Neural progenitor cell (in vitro differentiated cells): ENCODE measurements around the gene HCFC1. TPM values are rescaled to one million over a fixed set of nuclear protein-coding genes. Genes with fewer than 3 reads are reported as not detected.

Source experiments
- DNase-seq: peaks from one replicate; pipeline ENCODE4 v3.0.0-alpha.2; 2016; ENCODE audit warnings: low spot score
- H2AFZ ChIP-seq: fragments of 200-600 bp; sonication (generic); replicated peaks from 2 replicates; pipeline ENCODE4 v1.6.1; 2016; ENCODE audit warnings: antibody characterized with exemption
- H3F3A ChIP-seq: fragments of 200-600 bp; sonication (generic); 2 replicates; pipeline ENCODE4 v1.6.1; 2016; ENCODE audit warnings: antibody characterized with exemption, low read depth
- H3K27ac ChIP-seq: fragments of 200-600 bp; sonication (generic); 2 replicates; pipeline ENCODE4 v1.5.1; 2016; ENCODE audit warnings: mild to moderate bottlenecking
- H3K27me3 ChIP-seq: fragments of 200-600 bp; sonication (generic); 2 replicates; pipeline ENCODE4 v1.6.1; 2016; ENCODE audit warnings: mild to moderate bottlenecking, moderate library complexity
- H3K36me3 ChIP-seq: fragments of 200-600 bp; sonication (generic); 2 replicates; pipeline ENCODE4 v1.5.1; 2016
- H3K4me1 ChIP-seq: fragments of 200-600 bp; sonication (generic); 2 replicates; pipeline ENCODE4 v1.6.1; 2016; ENCODE audit warnings: mixed run types
- H3K4me2 ChIP-seq: fragments of 200-600 bp; sonication (generic); 2 replicates; pipeline ENCODE4 v1.6.1; 2016
- H3K4me3 ChIP-seq: fragments of 200-600 bp; sonication (generic); 2 replicates; pipeline ENCODE4 v1.5.1; 2016
- H3K79me2 ChIP-seq: fragments of 200-600 bp; sonication (generic); 2 replicates; pipeline ENCODE4 v1.6.1; 2016; ENCODE audit warnings: low read depth
- H3K9ac ChIP-seq: fragments of 200-600 bp; sonication (generic); 2 replicates; pipeline ENCODE4 v1.6.1; 2016
- H3K9me3 ChIP-seq: fragments of 200-600 bp; sonication (generic); 2 replicates; pipeline ENCODE4 v1.5.1; 2016; ENCODE audit warnings: low read depth
- H4K20me1 ChIP-seq: fragments of 200-600 bp; sonication (generic); 2 replicates; pipeline ENCODE4 v1.6.1; 2016; ENCODE audit warnings: low read depth
- H3K27ac Mint-ChIP-seq: 3 replicates; pipeline ENCODE4 v1.8.0; 2021; ENCODE audit warnings: mixed read lengths
- H3K27me3 Mint-ChIP-seq: 2 replicates; pipeline ENCODE4 v1.8.0; 2022; ENCODE audit warnings: low read depth, mild to moderate bottlenecking, inconsistent platforms, moderate library complexity, mixed read lengths; ENCODE audit not compliant: insufficient read depth
- H3K36me3 Mint-ChIP-seq: 3 replicates; pipeline ENCODE4 v1.8.0; 2021; ENCODE audit warnings: mixed read lengths
- H3K4me1 Mint-ChIP-seq: 3 replicates; pipeline ENCODE4 v1.8.0; 2021; ENCODE audit warnings: mixed read lengths
- H3K4me3 Mint-ChIP-seq: 3 replicates; pipeline ENCODE4 v1.8.0; 2021; ENCODE audit warnings: mild to moderate bottlenecking, moderate library complexity, mixed read lengths
- H3K9me3 Mint-ChIP-seq: 3 replicates; pipeline ENCODE4 v1.8.0; 2020; ENCODE audit warnings: mixed read lengths
- EZH2 ChIP-seq: fragments of 200-600 bp; sonication (generic); IDR thresholded peaks from 2 replicates; pipeline ENCODE4 v1.6.1; 2017; ENCODE audit warnings: antibody characterized with exemption, mild to moderate bottlenecking, moderate library complexity
- EZH2phosphoT487 ChIP-seq: fragments of 200-600 bp; sonication (generic); IDR thresholded peaks from 2 replicates; pipeline ENCODE4 v1.6.1; 2017; ENCODE audit warnings: antibody characterized with exemption
- total RNA-seq: library from RNA; depleted of rRNA; stranded (reverse); fragments of >200 nt; gene quantifications from 2 replicates; pipeline ENCODE4 v1.2.3, GENCODE V29; 2015; ENCODE audit warnings: low replicate concordance
- TF ChIP-seq, protein P1 (sequence below): fragments of 200-600 bp; sonication (generic); IDR thresholded peaks from 2 replicates; pipeline ENCODE4 v1.5.1; 2017; ENCODE audit warnings: antibody characterized with exemption, mild to moderate bottlenecking

The HCFC1 gene
- total RNA-seq, 1 donor from 2014 or later, result 20.7 TPM

DNA sequence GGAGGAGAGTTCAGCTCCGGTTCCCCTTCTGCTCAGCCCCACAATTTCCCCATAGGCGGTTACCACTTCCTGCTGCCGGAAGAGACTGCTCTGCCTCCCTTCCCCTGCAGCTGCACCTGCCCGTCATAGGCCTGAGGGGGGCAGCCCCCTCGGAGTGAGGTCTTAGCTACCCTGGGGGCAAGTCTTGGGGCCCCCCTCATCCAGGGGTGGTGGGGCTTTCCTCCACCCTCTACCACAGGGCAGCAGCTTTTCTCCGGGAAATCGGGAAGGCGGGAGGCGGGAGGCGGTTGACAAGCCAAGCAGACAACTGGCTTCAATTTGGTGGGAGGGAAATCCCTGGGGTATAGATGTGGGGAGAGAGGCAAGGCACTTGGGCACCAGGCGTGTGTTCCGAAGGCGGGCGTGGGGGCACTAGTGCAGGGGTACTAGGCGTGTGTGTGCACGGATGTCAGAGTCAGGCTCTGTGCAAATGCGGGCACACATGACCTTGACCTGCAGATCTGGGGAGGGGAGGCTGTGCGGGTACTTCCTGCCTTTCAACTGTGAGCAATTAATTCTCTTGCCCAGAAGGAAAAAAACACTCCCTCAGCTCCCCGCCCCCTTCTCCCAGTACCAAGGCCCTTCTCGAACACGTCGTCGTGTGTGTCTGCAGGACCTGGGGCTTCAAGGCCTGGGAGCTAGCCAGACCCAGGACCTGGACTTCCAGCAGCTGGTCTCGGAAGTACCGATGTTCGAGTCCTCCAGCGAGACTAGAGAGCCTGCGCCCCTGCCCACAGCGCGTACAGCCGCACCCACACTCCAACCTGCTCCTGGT lies 44.6 kb downstream of the HCFC1 start:
- H3K4me1 ChIP-seq, result peaks cover 8% of the 10 kb centered on the region
- peaks cover 9% of the 10 kb centered on the region for H3K27me3 Mint-ChIP-seq
- H3K9me3 ChIP-seq, result no peaks in the 10 kb centered on the region
- no peak overlapping the region for H2AFZ ChIP-seq
- H3F3A ChIP-seq, result peaks cover 28% of the 10 kb centered on the region
- peak overlapping the region; percentile 85 for H3K4me2 ChIP-seq
- no peaks in the 10 kb centered on the region for H3K79me2 ChIP-seq
- H3K4me3 Mint-ChIP-seq, result peak overlapping the region; percentile 87
- H3K4me1 Mint-ChIP-seq, result peaks cover 25% of the 10 kb centered on the region
- TF ChIP-seq EZH2phosphoT487 (no peak), EZH2 (no peak)
- TF ChIP-seq, protein P1, sequence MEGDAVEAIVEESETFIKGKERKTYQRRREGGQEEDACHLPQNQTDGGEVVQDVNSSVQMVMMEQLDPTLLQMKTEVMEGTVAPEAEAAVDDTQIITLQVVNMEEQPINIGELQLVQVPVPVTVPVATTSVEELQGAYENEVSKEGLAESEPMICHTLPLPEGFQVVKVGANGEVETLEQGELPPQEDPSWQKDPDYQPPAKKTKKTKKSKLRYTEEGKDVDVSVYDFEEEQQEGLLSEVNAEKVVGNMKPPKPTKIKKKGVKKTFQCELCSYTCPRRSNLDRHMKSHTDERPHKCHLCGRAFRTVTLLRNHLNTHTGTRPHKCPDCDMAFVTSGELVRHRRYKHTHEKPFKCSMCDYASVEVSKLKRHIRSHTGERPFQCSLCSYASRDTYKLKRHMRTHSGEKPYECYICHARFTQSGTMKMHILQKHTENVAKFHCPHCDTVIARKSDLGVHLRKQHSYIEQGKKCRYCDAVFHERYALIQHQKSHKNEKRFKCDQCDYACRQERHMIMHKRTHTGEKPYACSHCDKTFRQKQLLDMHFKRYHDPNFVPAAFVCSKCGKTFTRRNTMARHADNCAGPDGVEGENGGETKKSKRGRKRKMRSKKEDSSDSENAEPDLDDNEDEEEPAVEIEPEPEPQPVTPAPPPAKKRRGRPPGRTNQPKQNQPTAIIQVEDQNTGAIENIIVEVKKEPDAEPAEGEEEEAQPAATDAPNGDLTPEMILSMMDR, result no peak
- peaks cover 10% of the 10 kb centered on the region for H3K27me3 ChIP-seq
- H3K27ac Mint-ChIP-seq, result peak overlapping the region; percentile 90
- peak overlapping the region; percentile 63 for H3K4me3 ChIP-seq
- peak overlapping the region; percentile 92 for H3K27ac ChIP-seq
- H3K9me3 Mint-ChIP-seq, result peaks cover 9% of the 10 kb centered on the region
- peak; percentile 31 for DNase-seq
- peak overlapping the region; percentile 58 for H3K9ac ChIP-seq
- peaks cover 2% of the 10 kb centered on the region for H3K36me3 Mint-ChIP-seq
- H3K36me3 ChIP-seq, result no peaks in the 10 kb centered on the region
- no peaks in the 10 kb centered on the region for H4K20me1 ChIP-seq

DNA sequence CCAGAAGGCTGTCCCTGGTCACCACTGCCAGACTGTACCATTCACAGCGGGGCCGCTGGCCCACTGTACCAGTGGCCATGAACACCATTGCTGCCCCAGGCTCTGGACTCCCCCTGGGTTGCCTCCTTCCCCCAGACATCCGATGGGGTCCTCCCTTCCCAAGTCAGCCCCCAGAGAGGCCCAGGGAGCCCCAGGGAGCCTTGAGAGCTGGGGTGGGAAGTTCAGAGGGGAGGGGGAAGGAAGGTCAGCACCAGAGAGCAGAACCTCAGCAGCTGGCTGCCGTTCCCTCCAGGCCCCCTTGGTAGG lies 45.1 kb downstream of the HCFC1 start:
- Histone ChIP-seq H3K9ac (no peak overlapping the region), H4K20me1 (no peaks in the 10 kb centered on the region), H3K27me3 (peaks cover 10% of the 10 kb centered on the region), H3K4me3 (peak overlapping the region; percentile 63), H3K27ac (no peak overlapping the region), H3K9me3 (no peaks in the 10 kb centered on the region), H3K4me1 (peaks cover 8% of the 10 kb centered on the region), H3K4me2 (peak overlapping the region; percentile 85), H2AFZ (no peak overlapping the region), H3K79me2 (no peaks in the 10 kb centered on the region), H3F3A (peaks cover 28% of the 10 kb centered on the region), H3K36me3 (no peaks in the 10 kb centered on the region)
- DNase-seq, result no peak
- Mint-ChIP-seq H3K36me3 (peaks cover 2% of the 10 kb centered on the region), H3K27me3 (peaks cover 9% of the 10 kb centered on the region), H3K9me3 (peaks cover 10% of the 10 kb centered on the region), H3K4me3 (no peak overlapping the region), H3K4me1 (peaks cover 27% of the 10 kb centered on the region), H3K27ac (no peak overlapping the region)
- TF ChIP-seq, protein P1, result no peak
- TF ChIP-seq EZH2phosphoT487, result no peak
- no peak for TF ChIP-seq EZH2

DNA sequence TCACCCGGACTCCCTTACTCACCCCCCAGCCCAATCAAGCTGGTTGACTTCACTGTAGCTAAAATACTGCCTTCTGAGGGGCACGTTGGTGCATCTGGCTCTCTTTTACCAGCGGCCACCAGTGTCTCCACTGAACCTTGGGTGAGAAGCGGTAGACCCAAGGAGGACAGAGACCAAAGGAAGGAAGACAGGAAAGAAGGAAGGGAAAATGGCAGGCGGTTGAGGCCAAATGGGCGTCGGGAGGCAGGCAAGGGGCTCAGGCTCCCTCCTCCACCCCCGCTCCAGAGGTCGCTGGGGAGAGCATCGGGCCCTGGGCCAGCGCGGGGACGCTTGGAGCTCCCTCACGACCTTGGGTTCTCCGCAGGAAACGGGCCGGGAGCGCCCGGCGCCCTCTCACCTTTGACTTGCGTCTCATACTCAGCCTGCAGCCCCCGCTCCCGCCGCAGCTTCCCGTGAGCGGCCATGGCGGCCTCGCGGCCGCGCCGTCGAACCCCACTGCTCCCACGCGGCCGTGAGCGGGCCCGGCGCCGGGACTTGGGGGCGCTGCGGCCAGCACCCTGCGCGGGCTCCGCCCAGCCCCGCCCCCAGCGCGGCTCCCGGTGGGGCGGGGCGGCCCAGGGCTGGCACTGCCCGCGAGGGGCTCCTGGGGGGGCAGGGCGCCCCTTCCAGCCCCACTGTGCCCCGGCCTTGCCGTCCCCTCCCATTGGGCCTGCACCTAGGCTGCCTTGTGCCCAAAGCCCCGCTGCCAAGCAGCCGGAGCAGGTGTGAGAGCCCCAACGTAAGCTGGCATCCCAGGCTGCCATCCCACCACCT lies 45.7 kb downstream of the HCFC1 start, which contains the start of gene ARHGAP4:
Gene ARHGAP4, minus strand, starts transcription at position 526 of the 813 bp plus-strand sequence. Its CDS starts 62 bp downstream, at position 464.
- peak within 1 kb of the TSS; percentile 85 for H3K4me2 ChIP-seq
- Mint-ChIP-seq H3K9me3 (peaks cover 10% of the 10 kb centered on the region), H3K36me3 (peaks cover 2% of the 10 kb centered on the region), H3K4me3 (peak within 1 kb of the TSS; percentile 87), H3K27me3 (peaks cover 7% of the 10 kb centered on the region), H3K4me1 (peaks cover 27% of the 10 kb centered on the region), H3K27ac (peak within 1 kb of the TSS; percentile 90)
- no peak for TF ChIP-seq EZH2phosphoT487
- TF ChIP-seq EZH2, result peak; percentile 14
- TF ChIP-seq, protein P1, result no peak
- no peak within 1 kb of the TSS for H3K27ac ChIP-seq
- H3F3A ChIP-seq, result peaks cover 28% of the 10 kb centered on the region
- H3K4me1 ChIP-seq, result peaks cover 8% of the 10 kb centered on the region
- no peaks in the 10 kb centered on the region for H3K79me2 ChIP-seq
- no peak within 1 kb of the TSS for H3K9ac ChIP-seq
- no peaks in the 10 kb centered on the region for H4K20me1 ChIP-seq
- peak; percentile 28 for DNase-seq
- H3K4me3 ChIP-seq, result peak within 1 kb of the TSS; percentile 63
- H3K36me3 ChIP-seq, result no peaks in the 10 kb centered on the region
- no peak within 1 kb of the TSS for H2AFZ ChIP-seq
- H3K9me3 ChIP-seq, result no peaks in the 10 kb centered on the region
- H3K27me3 ChIP-seq, result peaks cover 10% of the 10 kb centered on the region
